ENCODE data around the gene MSANTD1. TPM values are rescaled to one million over a fixed set of nuclear protein-coding genes. Genes with fewer than 3 reads are reported as not detected.
A peak's percentile ranks its signal among the peaks of the same experiment; 100 is the strongest.

The MSANTD1 gene
- total RNA-seq, 1 donor from 2014 or later = 2.6 TPM

DNA sequence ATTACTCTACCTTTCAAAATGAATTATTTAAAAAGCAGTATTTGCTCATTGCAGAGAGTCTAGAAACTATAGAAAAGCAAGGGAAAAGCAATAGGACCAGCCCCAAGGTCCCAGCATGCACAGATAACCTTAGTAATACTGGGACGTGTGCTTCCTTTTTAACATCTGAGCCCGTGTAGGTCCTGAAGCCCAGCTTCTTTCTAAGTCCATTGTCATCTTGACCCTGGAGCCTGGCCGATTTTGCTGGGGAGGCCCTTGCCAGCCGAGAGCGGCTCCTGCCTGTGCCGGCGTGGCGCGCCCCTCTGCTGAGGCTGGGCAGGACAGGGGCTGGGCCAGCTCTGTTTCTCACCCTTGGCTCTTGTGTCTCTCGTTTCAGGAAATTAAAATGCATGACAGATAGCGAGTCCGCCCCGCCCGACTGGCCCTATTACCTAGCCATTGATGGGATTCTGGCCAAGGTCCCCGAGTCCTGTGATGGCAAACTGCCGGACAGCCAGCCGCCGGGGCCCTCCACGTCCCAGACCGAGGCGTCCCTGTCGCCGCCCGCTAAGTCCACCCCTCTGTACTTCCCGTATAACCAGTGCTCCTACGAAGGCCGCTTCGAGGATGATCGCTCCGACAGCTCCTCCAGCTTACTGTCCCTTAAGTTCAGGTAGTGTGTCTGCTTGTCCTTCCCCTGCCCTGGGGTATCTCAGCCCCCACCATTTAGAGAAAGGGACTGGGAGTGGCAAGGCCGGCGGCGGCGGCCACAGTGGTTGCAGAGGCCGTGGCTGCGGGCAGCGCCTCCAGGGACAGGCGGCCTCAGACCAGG is 4.1 kb downstream of the MSANTD1 start:
- Mint-ChIP-seq H3K27ac (ENCODE audit: unreplicated experiment) (no peak overlapping the region), H3K4me3 (ENCODE audit: unreplicated experiment) (no peak overlapping the region)

DNA sequence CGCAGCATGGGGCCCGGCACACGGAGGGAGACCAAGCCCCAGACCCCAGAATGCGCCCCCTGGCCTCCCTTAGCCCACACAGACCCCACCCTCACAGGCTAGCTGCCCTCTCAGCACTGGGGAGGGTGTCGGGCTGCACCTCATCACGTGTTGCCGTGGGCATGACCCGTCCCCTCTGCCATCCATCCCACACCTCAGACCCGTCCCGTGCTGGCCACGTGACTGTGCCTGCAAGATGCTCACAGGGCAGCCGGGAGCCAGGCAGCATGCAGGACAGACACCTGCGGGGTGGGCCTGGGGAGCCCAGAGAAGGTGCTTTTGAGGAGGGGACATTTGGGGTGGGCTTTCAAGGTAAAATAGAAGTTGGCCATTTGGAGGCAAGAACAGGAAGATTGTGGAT is 4.8 kb downstream of the MSANTD1 start:
- H3K27me3 Mint-ChIP-seq (ENCODE audit: unreplicated experiment) = peaks cover 3% of the 10 kb centered on the region
- TF ChIP-seq, protein P1, sequence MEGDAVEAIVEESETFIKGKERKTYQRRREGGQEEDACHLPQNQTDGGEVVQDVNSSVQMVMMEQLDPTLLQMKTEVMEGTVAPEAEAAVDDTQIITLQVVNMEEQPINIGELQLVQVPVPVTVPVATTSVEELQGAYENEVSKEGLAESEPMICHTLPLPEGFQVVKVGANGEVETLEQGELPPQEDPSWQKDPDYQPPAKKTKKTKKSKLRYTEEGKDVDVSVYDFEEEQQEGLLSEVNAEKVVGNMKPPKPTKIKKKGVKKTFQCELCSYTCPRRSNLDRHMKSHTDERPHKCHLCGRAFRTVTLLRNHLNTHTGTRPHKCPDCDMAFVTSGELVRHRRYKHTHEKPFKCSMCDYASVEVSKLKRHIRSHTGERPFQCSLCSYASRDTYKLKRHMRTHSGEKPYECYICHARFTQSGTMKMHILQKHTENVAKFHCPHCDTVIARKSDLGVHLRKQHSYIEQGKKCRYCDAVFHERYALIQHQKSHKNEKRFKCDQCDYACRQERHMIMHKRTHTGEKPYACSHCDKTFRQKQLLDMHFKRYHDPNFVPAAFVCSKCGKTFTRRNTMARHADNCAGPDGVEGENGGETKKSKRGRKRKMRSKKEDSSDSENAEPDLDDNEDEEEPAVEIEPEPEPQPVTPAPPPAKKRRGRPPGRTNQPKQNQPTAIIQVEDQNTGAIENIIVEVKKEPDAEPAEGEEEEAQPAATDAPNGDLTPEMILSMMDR (IDR thresholded peaks at IDR 0.05; ENCODE audit: partially characterized antibody, unreplicated experiment) = no peak
- peaks cover 7% of the 10 kb centered on the region for H3K9me3 Mint-ChIP-seq (ENCODE audit: unreplicated experiment)
- no peaks in the 10 kb centered on the region for H3K36me3 Mint-ChIP-seq (ENCODE audit: unreplicated experiment)
- H3K4me3 Mint-ChIP-seq (ENCODE audit: unreplicated experiment) = no peak overlapping the region
- peaks cover 1% of the 10 kb centered on the region for H3K4me1 Mint-ChIP-seq (ENCODE audit: low read depth, unreplicated experiment)
- H3K27ac Mint-ChIP-seq (ENCODE audit: unreplicated experiment) = no peak overlapping the region
- DNase-seq = peak; percentile 8

More for the DNA sequence above, 4.1 kb downstream of the MSANTD1 start:
- Mint-ChIP-seq H3K9me3 (ENCODE audit: unreplicated experiment) (peaks cover 7% of the 10 kb centered on the region), H3K4me1 (ENCODE audit: low read depth, unreplicated experiment) (peaks cover 1% of the 10 kb centered on the region), H3K36me3 (ENCODE audit: unreplicated experiment) (no peaks in the 10 kb centered on the region), H3K27me3 (ENCODE audit: unreplicated experiment) (peaks cover 3% of the 10 kb centered on the region)
- TF ChIP-seq, protein P1 (IDR thresholded peaks at IDR 0.05; ENCODE audit: partially characterized antibody, unreplicated experiment) = no peak
- DNase-seq = peak; percentile 15

DNA sequence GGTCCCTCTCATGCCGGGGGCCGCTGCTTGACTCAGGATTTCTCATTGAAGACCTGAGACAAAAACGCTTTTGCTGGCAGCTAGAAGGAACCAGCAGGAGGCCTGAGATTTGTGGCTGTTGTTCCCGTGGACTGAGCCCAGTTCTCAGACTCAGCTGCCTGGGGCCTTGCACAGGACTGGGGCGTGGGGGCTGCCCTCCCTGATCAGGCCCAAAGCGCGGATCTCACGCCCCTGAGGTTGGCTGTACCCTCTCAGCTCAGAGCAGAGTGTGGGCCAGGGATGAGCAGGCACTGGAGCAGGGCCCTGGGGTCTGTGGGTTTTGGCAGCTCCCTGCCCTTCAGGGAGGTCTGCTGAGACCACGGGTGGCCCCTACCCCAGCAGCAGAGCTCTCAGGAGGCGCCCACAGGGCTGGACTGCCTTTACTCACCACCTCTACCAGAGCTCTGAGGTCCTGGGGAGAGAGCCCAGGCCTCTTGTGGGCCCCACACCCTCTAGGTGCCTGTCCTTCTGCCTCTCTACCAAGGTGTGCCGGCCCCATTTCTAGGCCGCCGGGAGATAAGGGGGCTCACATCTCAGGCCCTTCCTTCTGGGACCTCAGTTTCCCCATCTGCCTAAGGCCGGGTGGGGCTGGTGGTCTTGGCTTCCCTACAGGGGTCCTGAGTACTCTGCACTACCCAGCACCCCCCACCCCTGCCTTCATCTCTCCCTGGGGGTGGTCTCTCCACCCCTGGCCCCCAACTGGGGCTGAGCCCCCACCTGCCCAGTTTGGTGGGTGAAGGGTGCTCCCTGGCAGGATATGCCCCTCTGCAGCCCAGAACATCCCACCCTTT is 5.6 kb downstream of the MSANTD1 start:
- Mint-ChIP-seq H3K4me3 (ENCODE audit: unreplicated experiment) (no peak overlapping the region), H3K4me1 (ENCODE audit: low read depth, unreplicated experiment) (peaks cover 1% of the 10 kb centered on the region)
- TF ChIP-seq, protein P1 (IDR thresholded peaks at IDR 0.05; ENCODE audit: partially characterized antibody, unreplicated experiment) = no peak

DNA sequence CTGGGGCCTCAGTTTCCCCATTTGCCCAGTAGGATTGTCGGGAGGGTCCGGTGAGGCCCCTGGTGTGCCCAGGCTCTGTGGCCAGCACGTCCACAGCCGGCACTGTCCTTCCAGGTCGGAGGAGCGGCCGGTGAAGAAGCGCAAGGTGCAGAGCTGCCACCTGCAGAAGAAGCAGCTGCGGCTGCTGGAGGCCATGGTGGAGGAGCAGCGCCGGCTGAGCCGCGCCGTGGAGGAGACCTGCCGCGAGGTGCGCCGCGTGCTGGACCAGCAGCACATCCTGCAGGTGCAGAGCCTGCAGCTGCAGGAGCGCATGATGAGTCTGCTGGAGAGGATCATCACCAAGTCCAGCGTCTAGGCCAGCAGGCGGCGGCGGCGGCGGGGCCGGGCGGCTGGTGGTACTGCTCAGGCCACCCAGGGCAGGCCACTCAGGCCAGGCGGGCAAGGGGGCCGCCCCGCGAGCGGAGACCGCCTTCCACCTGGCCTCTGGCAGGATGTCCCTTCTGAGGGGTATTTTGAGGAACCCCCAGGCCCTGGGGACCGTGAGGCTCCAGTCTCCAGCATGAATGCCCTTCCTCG is 6.7 kb downstream of the MSANTD1 start:
- no peak overlapping the region for H3K27ac Mint-ChIP-seq (ENCODE audit: unreplicated experiment)
- H3K27me3 Mint-ChIP-seq (ENCODE audit: unreplicated experiment) = peaks cover 1% of the 10 kb centered on the region
- H3K9me3 Mint-ChIP-seq (ENCODE audit: unreplicated experiment) = peaks cover 7% of the 10 kb centered on the region
- H3K36me3 Mint-ChIP-seq (ENCODE audit: unreplicated experiment) = no peaks in the 10 kb centered on the region
- H3K4me3 Mint-ChIP-seq (ENCODE audit: unreplicated experiment) = no peak overlapping the region
- DNase-seq = no peak
- peaks cover 1% of the 10 kb centered on the region for H3K4me1 Mint-ChIP-seq (ENCODE audit: low read depth, unreplicated experiment)
- TF ChIP-seq, protein P1 (IDR thresholded peaks at IDR 0.05; ENCODE audit: partially characterized antibody, unreplicated experiment) = no peak

More for the DNA sequence above, 5.6 kb downstream of the MSANTD1 start:
- Mint-ChIP-seq H3K36me3 (ENCODE audit: unreplicated experiment) (no peaks in the 10 kb centered on the region), H3K27ac (ENCODE audit: unreplicated experiment) (no peak overlapping the region), H3K9me3 (ENCODE audit: unreplicated experiment) (peaks cover 7% of the 10 kb centered on the region), H3K27me3 (ENCODE audit: unreplicated experiment) (peaks cover 1% of the 10 kb centered on the region)
- peak; percentile 4 for DNase-seq
